Stimulated activated CD8-positive, alpha-beta memory T cell treated with anti-CD3 and anti-CD28 coated beads, Interleukin-4, amount 100 ng/mL, for 48 hours (primary cell): ENCODE results near the gene CLCN1.
A peak's percentile ranks its signal among the peaks of the same experiment; 100 is the strongest.

ENCODE experiments used
- DNase-seq: peaks from one replicate; pipeline ENCODE4 v3.0.0-alpha.2; 2020

CLCN1 gene

DNA sequence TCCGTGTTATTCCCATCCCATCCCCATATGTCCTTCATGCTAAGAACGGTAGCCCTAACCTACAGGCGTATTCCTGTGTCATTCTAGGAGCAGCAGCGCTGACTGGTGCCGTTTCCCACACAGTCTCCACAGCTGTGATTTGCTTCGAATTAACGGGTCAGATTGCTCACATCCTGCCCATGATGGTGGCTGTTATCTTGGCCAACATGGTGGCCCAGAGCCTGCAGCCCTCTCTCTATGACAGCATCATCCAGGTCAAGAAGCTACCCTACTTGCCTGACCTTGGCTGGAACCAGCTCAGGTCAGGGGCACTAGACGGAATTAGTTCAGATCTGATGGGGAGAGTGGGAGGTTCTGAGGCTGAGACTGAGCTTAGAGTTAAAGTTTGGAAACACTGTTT, 25.9 kb downstream of the CLCN1 start:
- DNase-seq = no peak

DNA sequence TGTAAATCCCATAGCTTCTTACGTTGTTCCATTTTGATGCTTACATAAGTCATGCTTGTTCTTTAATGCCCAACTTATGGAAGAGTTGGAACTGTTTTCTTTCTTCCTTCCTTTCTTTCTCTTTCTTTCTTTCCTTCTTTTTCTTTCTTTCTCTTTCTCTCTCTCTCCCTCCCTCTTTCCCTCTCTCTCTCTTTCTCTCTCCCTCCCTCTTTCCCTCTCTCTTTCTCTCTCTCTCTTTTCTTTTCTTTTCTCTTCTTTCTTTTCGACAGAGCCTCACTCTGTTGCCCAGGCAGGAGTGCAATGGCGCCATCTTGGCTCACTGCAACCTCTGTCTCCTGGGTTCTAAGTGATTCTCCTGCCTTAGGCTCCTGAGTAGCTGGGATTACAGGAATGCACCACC, 27.7 kb downstream of the CLCN1 start:
- no peak for DNase-seq

DNA sequence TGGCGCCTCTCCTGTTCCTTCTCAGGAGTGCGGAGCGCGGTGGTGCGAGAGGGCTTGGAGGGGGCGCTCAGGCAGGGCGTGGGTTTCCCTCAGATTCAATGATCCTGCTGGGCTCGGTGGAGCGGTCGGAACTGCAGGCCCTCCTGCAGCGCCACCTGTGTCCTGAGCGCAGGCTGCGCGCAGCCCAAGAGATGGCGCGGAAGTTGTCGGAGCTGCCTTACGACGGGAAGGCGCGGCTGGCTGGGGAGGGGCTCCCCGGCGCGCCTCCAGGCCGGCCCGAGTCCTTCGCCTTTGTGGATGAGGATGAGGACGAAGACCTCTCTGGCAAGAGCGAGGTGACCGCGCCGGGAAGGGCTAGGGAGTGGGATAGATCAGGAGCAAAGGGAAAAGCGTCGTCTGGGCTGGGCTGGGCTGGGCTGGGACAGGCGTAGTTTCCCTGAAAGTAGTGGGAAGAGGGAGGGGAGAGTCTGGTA, 29.6 kb downstream of the CLCN1 start:
- peak; percentile 78 for DNase-seq

DNA sequence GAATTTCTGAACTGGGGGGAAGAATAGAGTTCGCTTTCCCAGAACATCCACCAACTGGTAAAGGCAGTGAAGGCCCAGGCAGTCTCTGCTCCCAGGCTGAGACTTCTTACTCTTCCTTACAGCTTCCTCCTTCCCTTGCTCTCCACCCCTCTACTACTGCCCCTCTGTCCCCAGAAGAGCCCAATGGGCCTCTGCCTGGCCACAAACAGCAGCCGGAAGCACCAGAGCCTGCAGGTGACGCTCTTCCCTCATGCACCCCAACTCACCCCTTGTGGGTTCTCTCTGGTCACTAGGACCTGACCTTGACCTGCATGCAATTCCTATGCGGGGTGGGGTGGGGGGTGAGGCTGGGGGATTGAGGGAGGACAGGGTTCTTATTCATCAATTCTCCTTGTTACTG, 30.1 kb downstream of the CLCN1 start:
- DNase-seq = no peak

DNA sequence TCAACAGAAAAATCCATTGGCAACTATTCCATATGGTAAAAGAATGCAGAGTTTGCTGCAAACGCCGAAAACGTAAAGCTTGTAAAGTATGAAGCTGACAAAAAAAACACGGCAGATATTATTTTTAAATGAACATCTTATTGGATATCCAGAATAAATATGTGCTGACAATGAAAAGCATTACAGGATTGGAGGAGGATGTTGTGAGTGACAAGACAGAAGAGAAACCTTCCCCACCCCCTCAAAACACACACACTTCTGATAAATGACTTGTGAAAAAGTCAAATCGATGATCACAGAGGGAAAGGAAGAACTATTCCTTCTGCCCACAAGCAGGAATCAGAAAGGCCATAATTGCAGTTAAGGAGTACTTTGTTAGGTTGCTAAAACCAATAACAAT, 32.0 kb downstream of the CLCN1 start:
- no peak for DNase-seq

DNA sequence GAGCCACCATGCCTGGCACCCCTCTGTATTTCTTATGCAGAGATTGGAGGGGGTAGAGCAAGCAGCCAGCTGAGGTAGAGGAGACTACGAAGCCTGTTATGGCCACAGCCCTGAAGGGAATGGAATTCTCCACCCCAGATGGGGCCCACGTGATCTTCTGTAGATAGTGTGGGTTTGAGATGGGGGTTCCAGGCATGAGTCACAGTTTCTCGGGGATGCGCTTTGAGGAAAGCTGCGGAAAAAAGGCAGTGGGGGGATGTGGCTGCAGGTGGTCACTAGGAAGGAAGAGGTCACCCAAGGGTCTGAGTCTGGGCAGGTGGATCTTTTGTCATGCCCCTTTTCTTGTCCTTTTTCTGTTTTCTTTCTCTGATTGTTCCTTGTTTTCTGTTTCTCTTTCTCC, 35.1 kb downstream of the CLCN1 start:
- DNase-seq = no peak

DNA sequence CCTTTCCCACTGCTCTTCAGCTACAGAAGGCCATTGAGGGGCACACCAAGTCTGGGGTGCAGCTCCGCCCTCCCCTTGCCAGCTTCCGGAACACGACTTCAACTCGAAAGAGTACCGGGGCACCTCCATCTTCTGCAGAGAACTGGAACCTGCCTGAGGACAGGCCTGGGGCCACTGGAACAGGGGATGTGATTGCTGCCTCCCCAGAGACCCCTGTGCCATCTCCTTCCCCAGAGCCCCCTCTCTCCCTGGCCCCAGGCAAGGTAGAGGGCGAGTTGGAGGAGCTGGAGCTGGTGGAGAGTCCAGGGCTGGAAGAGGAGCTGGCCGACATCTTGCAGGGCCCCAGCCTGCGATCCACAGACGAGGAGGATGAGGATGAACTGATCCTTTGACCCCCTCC, 35.7 kb downstream of the CLCN1 start:
- no peak for DNase-seq

DNA sequence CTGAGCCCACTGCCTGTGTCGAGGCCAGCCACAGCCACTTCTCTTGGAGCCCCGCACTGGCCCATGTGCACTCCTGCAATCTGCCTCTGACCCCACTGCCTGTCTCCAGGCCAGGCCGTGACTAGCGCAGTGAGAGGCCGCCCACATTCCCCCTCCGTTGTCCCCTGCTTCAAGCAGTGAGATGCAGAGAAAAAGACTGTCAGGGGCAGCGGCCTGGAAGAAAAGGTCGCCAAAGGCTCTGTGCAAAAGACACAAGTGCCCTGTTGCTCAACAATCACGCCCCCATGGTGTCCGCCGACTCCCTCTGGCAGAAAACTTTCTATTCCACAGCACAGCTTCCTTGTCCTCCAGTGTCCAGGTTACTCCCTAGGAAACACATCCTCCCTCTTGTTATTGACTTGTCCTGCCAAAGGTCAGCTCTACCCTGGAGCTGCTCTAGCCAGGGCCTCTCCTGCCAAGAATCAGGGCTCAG, 36.7 kb downstream of the CLCN1 start:
- DNase-seq = no peak

DNA sequence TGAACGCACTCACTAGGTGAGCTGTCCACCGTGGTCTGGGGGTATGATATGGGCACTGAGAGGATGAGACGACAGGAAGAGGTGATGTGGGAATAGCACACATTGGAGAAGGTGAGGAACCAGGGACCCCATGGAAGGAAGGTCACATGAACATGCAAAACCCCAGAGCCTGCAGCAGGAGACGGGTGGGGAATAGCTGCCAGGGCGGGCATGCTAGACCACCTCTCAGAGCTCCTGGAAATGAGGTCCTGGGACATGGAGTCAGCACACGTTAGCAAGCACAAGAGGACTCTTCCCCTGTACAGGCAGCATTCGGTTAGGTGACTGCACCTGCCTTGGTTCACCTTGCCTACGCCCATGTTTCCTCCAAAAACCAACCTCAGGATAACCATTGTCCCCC, 38.5 kb downstream of the CLCN1 start:
- no peak for DNase-seq

DNA sequence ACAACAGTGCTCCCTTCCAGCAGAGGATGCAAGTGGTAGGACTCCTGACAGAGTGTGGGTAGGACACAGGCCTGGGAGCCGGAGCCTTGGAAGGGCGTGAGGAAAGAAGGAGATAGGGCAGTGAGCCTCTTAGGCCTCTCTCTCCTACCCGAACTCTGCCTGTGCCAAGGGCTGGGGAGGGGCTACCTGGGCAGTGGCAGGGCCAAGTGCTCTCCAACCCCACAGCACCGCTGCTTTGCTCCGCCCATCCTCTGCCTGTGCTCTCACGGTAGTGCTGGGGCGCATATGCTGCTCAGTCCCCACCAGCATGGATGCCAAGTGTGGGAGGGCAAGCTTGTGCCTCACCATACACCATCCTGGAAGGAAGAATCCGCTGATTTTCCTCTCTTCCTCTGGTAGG, 39.1 kb downstream of the CLCN1 start:
- no peak for DNase-seq

DNA sequence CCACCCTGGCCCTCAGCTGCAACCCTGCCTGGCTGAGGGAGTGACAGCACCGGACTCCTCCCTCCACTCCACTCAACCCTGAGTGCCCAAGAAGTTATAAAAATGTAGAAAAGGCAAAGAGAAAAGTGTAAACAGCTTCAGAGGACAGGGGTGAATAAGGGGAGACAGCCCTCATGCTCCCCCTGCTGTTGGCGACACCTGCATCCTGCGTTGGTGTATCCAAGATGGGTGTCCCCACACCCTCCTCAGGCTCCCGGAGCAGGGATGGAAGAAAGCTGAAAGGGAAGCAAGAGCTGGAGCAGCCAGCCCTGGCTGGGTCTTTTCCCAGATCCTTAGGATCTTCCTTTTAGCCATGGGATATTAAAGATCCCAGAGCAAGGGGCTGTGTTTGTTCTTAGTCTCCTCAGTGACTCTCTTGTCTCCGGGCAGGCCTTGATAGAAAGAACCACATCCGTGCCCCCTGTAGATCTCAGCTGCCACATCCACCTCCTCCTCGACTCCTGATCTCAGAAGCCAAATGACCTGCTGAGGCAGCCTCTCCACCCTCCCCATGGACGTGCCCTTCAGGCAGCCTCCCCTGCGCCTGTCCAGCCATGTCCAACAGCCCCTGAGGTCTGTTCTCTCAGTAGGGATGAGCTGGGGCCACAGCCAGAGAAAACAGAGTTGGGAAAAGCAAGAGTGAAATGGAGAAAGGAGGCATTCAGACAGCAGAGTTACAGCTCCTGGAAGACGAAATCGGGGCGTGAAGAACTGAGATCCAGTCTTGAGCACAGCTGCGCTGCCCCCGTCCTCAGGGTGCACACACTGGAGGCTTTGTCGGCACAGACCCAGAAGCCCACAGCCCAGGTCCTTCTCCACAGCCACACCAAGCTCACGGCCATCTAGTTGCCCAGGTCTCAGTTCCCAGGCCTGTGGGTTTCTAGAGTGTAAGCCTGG, 39.8 kb downstream of the CLCN1 start:
- DNase-seq = no peak

DNA sequence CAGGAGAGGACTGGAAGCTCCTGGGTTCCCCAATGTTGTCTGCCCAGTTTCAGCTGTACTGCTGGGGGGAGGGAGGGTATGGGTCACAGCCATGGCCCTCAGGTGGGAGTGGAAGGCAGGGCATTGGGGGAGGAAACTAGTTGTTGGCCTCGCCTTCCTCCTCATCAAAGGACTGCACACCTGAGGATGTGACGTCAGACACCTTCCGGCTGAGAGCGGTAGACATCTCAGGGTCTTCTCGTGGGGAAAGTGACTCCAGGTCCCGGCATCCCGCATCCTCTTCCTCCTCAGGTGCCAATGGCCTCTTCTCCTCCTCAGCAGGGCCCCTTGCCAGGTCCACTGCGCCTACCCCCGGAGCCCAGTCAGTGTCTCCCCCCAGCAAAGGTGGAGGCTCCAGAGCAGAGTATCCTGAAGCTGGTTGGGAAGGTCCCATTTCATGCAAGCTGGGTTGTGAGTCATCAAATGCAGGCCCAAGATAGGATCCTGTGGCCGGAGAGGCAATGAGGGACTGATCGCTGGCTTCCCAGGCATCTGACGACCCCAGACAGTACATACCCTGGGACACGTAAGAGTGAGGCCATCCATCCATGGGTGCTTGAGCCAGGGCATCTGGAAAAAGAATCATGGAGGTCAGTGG, 40.6 kb downstream of the CLCN1 start:
- DNase-seq = no peak

DNA sequence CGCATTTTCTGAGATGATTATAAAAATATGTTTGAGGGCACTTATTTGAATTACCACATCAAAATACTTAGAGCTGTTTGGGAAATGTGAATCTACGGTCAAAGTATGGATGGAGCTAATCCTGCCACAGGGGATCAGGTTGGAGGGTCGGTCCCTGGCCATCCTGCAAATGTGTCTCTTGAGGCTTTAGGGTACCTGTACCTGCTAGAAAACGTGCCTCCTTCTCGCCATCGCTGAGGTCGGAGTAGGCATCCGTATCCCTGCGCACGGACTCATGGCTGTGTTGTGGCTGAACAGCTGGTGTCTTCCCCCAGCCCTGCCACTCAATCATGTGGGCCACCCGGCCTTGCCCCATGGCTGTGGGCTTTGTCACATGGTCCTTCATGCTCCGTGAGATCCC, 42.7 kb downstream of the CLCN1 start:
- no peak for DNase-seq

DNA sequence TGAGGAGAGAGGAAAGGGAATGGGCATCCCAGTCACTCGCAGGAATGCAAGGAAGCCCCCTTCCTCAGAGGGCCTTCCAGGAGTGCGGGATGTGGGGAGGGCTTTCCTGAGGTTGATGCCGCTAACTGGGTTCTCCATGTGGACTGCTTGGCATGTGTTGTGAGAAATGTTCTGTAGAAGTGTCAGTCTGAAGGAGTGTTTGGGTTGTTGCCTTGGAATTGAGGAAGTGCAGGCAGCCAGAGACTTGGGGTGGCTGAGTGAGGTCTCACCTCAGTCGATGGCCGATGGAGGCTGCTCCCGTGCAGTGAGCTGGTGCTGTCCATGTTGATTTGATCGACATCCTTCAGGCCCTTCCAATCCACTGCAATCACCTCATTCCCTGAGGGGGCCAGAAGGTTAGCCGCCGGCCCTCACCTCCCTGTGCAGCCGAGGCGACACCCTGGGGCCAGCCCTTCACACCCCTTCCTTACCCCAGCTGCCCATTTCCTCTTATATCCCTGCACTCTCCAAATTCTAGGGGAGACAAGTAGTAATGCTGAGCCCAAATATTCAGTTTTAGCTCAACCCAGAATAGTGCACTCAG, 44.0 kb downstream of the CLCN1 start:
- no peak for DNase-seq

DNA sequence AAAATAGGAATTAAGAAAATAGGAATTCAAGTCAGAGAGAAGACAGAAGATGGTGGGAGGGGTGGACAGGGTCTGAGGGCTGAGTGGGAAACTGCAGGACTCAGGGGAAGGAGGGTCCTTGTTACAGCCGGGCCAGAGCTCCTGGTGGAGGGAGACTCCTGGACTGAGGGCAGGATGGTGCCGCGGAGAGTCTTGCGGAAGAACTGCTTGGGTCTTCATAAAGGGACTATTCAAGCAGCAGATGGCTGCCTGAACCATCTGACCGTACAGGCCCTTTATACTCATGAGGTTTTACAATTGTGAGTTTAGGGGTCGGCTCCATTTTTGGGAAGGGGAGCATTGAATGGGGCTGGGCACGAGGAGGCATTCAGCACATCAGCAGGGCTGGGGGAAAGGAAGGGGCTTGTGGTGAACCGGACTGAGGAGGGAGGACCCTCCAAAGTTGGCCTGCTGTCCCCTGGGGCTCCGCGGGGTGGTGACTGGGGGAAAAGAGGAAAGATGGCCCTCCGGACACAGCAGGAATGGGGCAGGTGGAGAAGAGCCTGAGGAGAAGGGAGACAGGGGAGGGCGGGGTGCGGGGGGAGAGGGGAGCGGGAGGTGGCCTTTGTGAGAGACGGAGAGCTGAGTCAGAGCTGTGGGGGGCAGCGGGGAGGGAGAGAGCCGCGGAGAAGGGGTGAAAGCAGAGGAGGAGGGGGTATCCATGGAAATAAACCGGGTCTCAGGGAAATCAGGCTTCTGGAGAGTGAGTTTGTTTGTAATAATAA, 45.1 kb downstream of the CLCN1 start:
- no peak for DNase-seq

DNA sequence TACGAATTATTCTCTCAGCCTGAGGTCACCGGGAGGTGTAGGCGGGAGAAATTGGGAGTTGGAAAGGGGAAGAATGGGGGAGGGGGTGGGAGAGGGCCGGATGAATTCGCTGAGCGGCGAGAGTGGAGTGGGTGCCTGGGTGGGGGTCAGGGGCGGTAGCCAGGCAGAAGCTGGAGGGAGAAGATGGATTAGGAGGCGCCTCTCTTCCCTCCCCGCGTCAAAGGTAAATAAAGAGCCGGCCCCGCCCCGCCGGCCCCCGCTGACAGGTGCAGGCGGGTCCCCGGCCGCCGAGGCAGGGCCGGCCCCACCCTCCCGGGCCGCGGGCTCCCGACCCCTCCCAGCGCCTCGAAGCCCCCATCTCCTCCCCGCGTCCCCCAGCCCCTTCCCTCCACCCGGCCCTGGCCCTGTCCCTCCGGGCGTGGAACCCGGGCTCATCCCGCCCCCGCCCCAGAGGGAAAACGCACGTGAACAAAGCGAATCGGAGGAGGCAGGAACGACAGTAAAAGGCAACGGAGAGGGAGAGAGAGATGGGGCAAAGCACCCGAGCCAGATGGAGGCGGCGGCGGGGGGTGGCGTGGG, 45.7 kb downstream of the CLCN1 start:
- DNase-seq = no peak

DNA sequence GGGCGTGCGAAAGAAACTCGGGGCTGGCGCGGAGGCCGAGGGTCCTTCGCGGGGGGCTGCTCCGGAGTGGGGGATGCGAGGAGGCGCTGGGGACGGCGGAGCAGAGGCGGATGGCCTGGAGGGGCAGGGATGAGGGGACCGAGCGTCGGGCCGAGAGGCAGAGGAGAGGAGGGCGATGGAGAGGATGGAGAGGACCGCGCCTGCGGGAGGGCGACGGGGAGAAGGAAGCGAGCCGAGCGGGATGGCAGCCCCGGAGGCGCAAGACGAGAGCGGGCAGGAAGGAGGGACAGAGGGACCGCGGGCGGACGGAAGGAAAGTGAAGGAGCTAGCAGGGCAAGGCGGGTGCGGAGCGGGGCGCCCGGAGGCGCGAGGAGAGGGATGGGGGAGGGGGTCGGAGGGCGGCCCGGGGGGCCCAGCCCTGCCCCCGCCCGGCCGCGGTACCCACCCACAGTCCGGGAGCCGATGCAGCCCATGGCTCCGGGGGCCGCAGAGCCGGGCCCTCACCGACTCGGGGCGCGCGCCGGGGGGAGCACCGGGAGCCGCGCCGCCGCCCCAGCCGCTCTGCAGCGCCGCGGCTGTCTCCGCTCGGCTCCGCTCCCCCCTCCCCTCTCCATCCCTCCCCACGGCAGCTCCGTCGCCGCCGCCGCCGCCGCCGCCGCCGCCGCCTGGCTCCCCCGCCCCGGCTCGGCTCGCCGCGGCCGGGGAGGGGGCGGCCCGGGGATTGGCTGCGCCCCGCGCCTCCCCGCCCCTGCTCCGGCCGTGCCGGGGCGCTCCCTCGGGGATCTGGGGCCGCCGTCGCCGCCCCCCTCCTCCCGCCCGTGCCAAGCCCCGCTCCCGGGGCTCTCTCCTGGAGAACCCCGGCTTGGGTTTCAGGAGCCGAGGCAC, 46.5 kb downstream of the CLCN1 start, which contains the start of gene FAM131B:
Gene FAM131B, minus strand, starts transcription at position 583 of the 885 bp plus-strand sequence. Its CDS starts 110 bp downstream, at position 473.
- DNase-seq = peak; percentile 52

DNA sequence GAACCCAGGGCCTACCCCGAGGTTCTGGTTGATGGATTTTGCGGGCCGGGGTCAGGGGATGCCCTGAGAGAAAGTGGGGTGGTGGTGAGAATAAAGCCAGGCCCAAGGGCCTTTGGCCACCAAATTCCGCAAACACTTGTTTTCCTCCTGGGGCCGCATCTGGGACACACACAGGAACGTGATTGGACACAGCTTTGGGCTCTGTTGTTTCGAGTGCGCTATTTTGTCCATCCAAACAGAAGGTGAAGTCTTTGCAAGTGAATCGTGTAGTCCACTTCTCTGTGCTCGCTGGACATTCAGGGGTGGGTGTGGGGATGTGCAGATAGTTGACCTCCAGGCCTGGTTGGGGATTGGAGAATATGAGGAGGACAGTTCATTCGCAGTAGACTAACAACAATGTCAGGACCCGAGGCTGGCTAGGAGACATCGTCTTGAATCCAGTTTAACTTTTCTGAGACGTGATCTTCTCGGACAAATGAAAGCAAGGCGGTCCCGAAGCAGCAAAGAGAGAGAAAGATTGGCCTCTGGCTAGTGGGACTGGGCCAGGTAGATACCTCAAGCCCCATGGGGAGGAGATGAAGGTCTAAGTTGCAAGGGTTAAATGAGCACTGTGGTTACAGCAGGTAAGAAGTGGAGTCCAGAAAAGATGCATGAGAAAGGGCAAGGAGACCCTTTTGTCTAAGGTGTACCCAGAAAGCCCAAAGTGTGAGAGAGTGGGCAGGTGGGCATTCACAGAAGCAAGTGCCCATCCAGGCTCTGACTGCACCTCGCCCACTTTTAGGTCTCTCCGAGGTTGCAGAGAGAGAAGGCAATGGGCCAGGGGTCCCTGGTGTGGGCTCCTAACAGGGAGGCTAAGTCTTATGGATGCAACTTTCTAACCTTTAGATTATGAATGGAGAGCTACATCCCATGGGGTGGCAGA, 47.4 kb downstream of the CLCN1 start:
- DNase-seq = no peak

DNA sequence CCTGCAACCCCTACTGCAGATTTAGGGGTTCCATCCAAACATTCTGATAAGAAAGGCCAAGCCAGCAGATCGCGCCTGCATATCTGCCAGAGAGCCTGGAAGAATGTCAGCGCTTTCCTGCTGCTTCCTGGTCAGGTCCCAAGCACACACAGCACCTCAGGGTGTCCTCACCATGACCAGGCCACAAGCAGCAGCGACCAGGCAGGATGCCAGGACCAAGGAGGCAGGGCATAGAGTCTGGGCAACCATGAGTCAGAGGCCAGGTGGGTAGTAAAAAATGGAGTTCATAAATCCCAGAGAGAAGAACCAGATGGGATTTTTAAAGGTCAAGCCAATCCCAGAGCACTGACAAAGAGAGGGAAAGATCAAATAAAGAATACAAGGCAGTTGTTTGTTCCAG, 52.1 kb downstream of the CLCN1 start:
- no peak for DNase-seq

DNA sequence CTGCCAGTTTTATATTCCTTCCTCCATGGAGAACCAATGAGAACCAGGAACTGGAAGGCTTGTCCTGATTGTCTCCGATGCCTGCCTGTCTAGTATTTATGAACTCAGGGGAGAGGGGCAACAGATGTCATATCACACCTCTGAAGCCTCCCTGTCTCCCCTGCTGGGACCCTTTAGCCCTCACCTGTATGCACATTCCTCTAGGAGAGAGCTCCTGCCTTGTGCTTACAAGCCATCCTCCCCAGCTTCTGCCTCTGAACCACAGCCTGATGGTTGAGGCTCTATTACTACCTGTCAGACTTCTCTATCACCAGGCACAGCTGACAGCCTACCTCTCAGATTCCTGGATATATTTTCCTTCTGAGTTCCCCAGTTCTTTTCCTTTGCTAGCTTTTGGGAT, 52.5 kb downstream of the CLCN1 start:
- DNase-seq = no peak
